Left hindlimb (tissue), 1 donor: ENCODE measurements around the gene PTHLH.

Experiments
- DNase-seq: peaks from one replicate; pipeline ENCODE4 v3.0.0-alpha.2; 2018

The PTHLH gene

DNA sequence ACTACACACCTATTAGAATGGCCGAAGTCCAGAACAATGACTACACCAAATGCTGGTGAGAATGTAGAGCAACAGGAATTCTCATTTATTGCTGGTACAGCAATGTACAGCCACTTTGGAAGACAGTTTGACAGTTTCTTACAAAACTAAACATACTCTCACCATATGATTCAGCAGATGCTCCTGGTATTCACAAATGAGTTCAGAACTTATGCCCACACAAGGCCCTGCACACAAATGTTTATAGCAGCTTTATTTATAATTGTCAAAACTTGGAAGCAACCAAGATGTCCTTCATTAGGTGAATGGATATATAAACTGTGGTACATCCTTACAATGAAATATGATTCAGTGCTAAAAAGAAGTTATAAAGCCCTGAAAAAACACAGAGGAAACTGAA lies 38.3 kb downstream of the PTHLH start:
- DNase-seq: no peak

DNA sequence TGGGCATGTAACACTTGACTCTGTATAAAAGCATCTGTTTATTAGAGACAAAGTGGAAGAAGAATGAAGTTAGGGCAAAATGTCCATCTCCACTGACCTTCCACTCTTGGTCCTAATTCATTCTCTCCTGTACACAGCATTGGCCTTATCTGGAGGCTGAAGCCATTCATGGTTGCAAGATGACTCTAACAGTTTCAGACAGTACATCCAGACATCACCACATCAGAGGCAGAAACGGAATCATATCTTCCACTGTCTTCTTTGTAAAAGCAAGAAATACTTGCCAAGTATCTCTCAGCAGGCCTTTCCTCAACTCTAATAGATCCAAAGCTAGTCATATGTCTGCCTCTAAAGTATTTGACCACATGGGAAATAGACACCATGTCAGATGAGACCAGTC lies 41.1 kb downstream of the PTHLH start:
- no peak for DNase-seq

- DNase-seq: no peak
These were observed 45.2 kb downstream of the PTHLH start for GRCh38 chr12:27927347-27927746.

GRCh38 chr12:27924350-27925135 lies 48.0 kb downstream of the PTHLH start:
- no peak for DNase-seq

DNA sequence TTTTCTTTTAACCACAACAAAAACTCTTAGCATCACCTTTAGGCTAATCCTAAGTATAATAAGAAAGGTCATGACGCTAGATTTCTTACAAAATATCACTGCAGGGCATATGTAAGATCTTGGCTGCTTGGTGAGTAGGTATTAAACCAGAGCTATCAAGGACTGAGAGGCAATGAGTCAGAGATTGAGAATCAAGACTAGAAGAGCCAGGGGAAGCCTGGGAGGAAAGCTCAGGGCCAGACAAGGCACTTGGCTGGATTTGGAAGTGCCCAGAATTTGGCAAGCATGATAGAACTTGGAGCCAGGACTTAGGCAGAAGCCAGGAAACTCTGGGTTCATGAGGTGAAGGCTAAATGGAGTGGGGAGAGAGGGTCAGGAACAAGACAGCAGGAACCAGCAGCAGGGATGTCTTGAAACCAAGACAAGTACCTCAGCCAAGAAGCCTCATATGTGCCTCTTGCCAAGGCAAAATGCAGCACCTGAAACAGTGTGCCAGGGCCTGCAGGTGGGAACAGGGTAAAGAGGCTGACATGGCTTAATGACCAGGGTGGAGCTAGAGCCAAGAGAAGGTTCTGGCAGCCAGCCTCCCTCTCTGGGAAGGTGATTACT lies 49.9 kb downstream of the PTHLH start:
- no peak for DNase-seq

DNA sequence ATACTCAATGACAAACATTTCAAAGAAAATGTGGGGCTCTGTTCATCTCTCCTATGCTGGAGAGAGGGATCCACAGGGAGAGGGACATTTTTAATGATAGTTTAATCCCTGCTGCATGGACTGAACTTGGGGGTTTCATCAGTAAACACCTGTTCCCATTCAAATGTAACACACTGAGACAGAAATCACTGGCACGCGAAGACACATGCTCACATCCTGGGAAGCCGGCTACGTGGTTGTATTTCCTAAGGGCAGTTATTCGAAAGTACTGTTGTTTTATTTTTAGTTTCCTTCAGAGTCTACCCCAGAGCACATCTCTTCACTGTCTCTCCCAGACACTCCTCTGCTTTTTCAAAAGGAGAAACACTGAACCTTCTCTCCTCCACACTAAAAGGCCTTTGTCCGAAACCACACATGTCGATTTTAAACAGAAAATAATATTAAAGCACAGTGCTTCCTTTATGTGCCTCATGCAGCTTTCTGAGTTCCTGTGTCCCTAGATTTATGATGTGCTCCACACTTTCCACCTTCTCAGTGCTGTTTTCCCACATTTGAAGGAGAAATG lies 52.8 kb downstream of the PTHLH start:
- DNase-seq: no peak

DNA sequence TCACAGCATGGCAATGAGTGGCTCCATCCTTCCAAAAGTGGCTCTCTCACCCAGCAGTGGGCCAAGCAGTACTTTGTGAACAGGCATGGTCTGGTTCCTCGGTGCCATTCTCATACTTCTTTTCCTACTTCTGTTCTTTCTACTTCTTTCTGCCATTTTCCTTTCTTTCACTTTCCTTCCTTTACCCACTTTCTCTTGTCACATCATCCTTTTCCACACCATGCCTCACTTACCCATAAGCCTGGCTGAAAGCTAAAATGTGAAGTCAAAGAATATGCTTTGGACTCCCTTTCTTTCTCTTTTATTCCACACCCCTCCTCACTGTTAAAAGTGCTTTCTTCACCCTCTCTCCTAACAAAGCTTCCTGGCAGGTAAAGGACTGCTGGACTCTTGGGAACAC lies 57.0 kb downstream of the PTHLH start:
- no peak for DNase-seq

DNA sequence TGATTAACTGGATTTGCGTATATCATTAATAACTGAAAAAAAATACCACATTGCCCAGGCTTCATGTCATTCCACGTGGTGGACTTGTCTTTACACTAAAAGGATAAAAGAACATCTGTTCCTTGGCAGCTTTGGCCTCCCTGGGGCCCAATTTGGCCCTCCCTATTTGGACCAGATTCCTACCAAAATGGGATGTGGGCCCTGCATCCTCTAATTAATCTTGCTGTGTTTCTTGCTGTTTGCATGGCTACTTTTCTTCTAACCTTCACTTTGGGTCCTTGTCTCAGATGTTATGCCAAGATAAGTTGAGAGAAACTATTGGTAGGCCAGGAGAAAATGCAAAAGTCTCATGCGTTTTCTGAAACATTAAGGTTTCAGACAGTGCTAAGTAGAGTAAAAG lies 57.5 kb downstream of the PTHLH start:
- DNase-seq: peak; percentile 38

- no peak for DNase-seq
These were observed 58.4 kb downstream of the PTHLH start for GRCh38 chr12:27913999-27914614.

DNA sequence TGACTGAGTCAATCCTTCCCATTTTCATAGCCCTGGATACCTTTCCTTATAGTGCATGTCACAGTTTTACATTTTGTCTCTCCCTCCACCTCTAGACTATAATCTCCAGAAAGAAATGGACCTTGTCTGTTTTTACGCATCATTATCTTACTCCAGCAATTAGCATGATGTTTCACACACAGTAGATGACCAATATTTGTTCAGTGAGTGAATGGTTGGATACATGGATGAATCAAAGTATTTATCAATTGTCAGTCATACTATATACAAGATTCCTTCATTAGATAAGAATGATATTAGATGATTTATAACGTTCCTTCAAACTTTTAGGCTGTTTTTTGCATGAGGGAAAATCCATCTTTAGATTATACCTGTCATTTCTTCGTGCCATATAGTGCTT lies 61.1 kb downstream of the PTHLH start:
- DNase-seq: no peak
